ENCODE measurements around the gene SLIT3. TPM values are rescaled to one million over a fixed set of nuclear protein-coding genes. Genes with fewer than 3 reads are reported as not detected.

Gene SLIT3
- total RNA-seq, 3 donors from 2014 or later, result 30.7 to 103 (median 54.1) TPM

GRCh38 chr5:168702511-168702910 is 598.4 kb downstream of the SLIT3 start:
- no peak overlapping the region for H3K4me3 ChIP-seq
- no peaks in the 10 kb centered on the region for H3K9me3 ChIP-seq
- no peak for DNase-seq (ENCODE audit: low spot score in 2 of 2)
- no peaks in the 10 kb centered on the region for H3K36me3 ChIP-seq
- no peak overlapping the region for H3K27ac ChIP-seq
- peaks cover 5 to 7% of the 10 kb centered on the region in 2 donors for H3K4me1 ChIP-seq
- intact Hi-C loops (cut with DNase I; ENCODE audit: low total_unique reads), result no loop called here
- H3K27me3 ChIP-seq, result no peaks in the 10 kb centered on the region
- TF ChIP-seq POLR2A (IDR thresholded peaks at IDR 0.05) (no peak), POLR2AphosphoS5 (IDR thresholded peaks at IDR 0.05) (no peak)
- TF ChIP-seq, protein P1, sequence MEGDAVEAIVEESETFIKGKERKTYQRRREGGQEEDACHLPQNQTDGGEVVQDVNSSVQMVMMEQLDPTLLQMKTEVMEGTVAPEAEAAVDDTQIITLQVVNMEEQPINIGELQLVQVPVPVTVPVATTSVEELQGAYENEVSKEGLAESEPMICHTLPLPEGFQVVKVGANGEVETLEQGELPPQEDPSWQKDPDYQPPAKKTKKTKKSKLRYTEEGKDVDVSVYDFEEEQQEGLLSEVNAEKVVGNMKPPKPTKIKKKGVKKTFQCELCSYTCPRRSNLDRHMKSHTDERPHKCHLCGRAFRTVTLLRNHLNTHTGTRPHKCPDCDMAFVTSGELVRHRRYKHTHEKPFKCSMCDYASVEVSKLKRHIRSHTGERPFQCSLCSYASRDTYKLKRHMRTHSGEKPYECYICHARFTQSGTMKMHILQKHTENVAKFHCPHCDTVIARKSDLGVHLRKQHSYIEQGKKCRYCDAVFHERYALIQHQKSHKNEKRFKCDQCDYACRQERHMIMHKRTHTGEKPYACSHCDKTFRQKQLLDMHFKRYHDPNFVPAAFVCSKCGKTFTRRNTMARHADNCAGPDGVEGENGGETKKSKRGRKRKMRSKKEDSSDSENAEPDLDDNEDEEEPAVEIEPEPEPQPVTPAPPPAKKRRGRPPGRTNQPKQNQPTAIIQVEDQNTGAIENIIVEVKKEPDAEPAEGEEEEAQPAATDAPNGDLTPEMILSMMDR (IDR thresholded peaks at IDR 0.05), result no peak

GRCh38 chr5:168701641-168702040 is 599.3 kb downstream of the SLIT3 start:
- Histone ChIP-seq H3K4me1 (peaks cover 7% of the 10 kb centered on the region in 2 donors), H3K9me3 (no peaks in the 10 kb centered on the region), H3K36me3 (no peaks in the 10 kb centered on the region), H3K4me3 (no peak overlapping the region), H3K27ac (no peak overlapping the region), H3K27me3 (no peaks in the 10 kb centered on the region)
- intact Hi-C loops (cut with DNase I; ENCODE audit: low total_unique reads), result no loop called here
- no peak for TF ChIP-seq POLR2A (IDR thresholded peaks at IDR 0.05)
- TF ChIP-seq, protein P1 (IDR thresholded peaks at IDR 0.05), result no peak
- no peak for DNase-seq (ENCODE audit: low spot score in 2 of 2)

GRCh38 chr5:168699002-168699401 is 601.9 kb downstream of the SLIT3 start:
- no peaks in the 10 kb centered on the region for H3K36me3 ChIP-seq
- H3K27ac ChIP-seq, result peak overlapping the region in 1 of 2 donors; percentile 55
- no peak for DNase-seq (ENCODE audit: low spot score in 2 of 2)
- no peaks in the 10 kb centered on the region for H3K27me3 ChIP-seq
- intact Hi-C loops (cut with DNase I; ENCODE audit: low total_unique reads), result no loop called here
- H3K4me3 ChIP-seq, result peak overlapping the region in 1 of 3 donors; percentile 33
- H3K4me1 ChIP-seq, result peaks cover 7% of the 10 kb centered on the region in 2 donors
- H3K9me3 ChIP-seq, result no peaks in the 10 kb centered on the region
- TF ChIP-seq, protein P1 (IDR thresholded peaks at IDR 0.05), result no peak
- TF ChIP-seq POLR2AphosphoS5 (IDR thresholded peaks at IDR 0.05) (no peak), POLR2A (IDR thresholded peaks at IDR 0.05) (no peak)

DNA sequence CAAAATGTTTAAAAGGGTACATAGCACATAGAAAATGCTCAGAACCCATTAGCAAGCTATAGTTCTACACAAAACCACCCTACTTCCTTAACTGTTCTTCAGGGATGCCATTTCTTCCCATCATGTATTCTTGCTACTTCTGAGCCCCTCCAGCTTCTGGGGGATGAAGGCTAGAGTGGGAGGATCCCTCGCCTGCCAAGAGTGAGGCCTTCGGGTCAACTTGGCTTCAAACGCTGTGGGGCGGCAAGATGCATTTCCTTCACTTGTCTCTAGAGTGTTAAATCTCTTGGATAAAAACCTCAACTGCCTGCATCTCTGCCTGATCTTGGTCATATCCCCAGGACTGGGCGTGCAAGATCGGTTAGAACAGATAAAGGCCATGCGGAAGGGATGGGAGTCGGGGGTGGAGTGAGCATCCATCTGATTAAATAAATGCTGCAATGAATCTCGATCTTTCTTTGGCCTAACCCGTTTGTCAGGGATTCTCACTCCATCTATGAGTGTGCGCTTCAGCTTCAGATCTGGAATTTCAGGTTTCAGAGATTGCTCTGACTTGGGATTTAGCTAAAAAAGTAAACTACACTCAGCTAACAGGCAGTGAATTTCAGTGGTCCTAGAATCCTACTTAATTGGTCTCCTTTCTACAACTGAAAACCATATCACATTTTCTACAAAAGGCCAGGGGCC is 603.8 kb downstream of the SLIT3 start:
- TF ChIP-seq POLR2A (IDR thresholded peaks at IDR 0.05) (no peak), POLR2AphosphoS5 (IDR thresholded peaks at IDR 0.05) (no peak)
- TF ChIP-seq, protein P1 (IDR thresholded peaks at IDR 0.05), result no peak
- Histone ChIP-seq H3K4me1 (peaks cover 7% of the 10 kb centered on the region in 2 donors), H3K4me3 (no peak overlapping the region), H3K36me3 (no peaks in the 10 kb centered on the region), H3K9me3 (no peaks in the 10 kb centered on the region), H3K27me3 (no peaks in the 10 kb centered on the region), H3K27ac (peak overlapping the region in 1 of 2 donors; percentile 61)
- intact Hi-C loops (cut with DNase I; ENCODE audit: low total_unique reads), result no loop called here
- DNase-seq (ENCODE audit: low spot score in 2 of 2), result no peak

GRCh38 chr5:168696611-168697010 is 604.3 kb downstream of the SLIT3 start:
- H3K36me3 ChIP-seq, result no peaks in the 10 kb centered on the region
- peak overlapping the region in 1 of 2 donors; percentile 55 for H3K27ac ChIP-seq
- no peaks in the 10 kb centered on the region for H3K9me3 ChIP-seq
- intact Hi-C loops (cut with DNase I; ENCODE audit: low total_unique reads), result no loop called here
- DNase-seq (ENCODE audit: low spot score in 2 of 2), result no peak
- TF ChIP-seq, protein P1 (IDR thresholded peaks at IDR 0.05), result no peak
- TF ChIP-seq POLR2AphosphoS5 (IDR thresholded peaks at IDR 0.05) (no peak), POLR2A (IDR thresholded peaks at IDR 0.05) (no peak)
- H3K27me3 ChIP-seq, result no peaks in the 10 kb centered on the region
- no peak overlapping the region for H3K4me3 ChIP-seq
- H3K4me1 ChIP-seq, result peaks cover 7% of the 10 kb centered on the region in 2 donors

Measured in breast epithelium (tissue), 4 donors.